DOHH2 (cell line): ENCODE results near the gene EIF2AK2.

ENCODE experiments used
- H3F3A ChIP-seq: fragments of 200-600 bp; sonication (generic), shearing (Covaris generic); 2 replicates; pipeline ENCODE4 v1.6.0; 2016; ENCODE audit warnings: antibody characterized with exemption, mild to moderate bottlenecking; ENCODE audit not compliant: control insufficient read depth, insufficient read depth
- H3K27ac ChIP-seq: fragments of 200-600 bp; sonication (generic); 2 replicates; pipeline ENCODE4 v1.5.1; 2014; ENCODE audit warnings: low read depth, mild to moderate bottlenecking, low read length, moderate library complexity
- H3K27me3 ChIP-seq: fragments of 200-600 bp; sonication (generic); 2 replicates; pipeline ENCODE4 v1.6.1; 2014; ENCODE audit warnings: mild to moderate bottlenecking, low read length, mixed read lengths; ENCODE audit not compliant: control insufficient read depth
- H3K36me3 ChIP-seq: fragments of 200-600 bp; sonication (generic); 2 replicates; pipeline ENCODE4 v1.6.1; 2014; ENCODE audit warnings: mild to moderate bottlenecking, low read length, moderate library complexity, mixed read lengths; ENCODE audit not compliant: control insufficient read depth
- H3K4me1 ChIP-seq: fragments of 200-600 bp; sonication (generic); 2 replicates; pipeline ENCODE4 v1.6.1; 2014; ENCODE audit warnings: mild to moderate bottlenecking, low read length, mixed read lengths; ENCODE audit not compliant: control insufficient read depth
- H3K4me2 ChIP-seq: fragments of 200-600 bp; sonication (generic); 2 replicates; pipeline ENCODE4 v1.6.0; 2014; ENCODE audit warnings: mild to moderate bottlenecking, low read length, moderate library complexity
- H3K4me3 ChIP-seq: fragments of 200-600 bp; sonication (generic); 2 replicates; pipeline ENCODE4 v1.5.1; 2014; ENCODE audit warnings: mild to moderate bottlenecking, low read length, mixed read lengths
- H3K79me2 ChIP-seq: fragments of 200-600 bp; sonication (generic); 2 replicates; pipeline ENCODE4 v1.6.1; 2014; ENCODE audit warnings: mild to moderate bottlenecking, low read length, mixed read lengths; ENCODE audit not compliant: control insufficient read depth
- H3K9me2 ChIP-seq: fragments of 200-600 bp; sonication (generic); replicated peaks from 2 replicates; pipeline ENCODE4 v1.6.1; 2014; ENCODE audit warnings: mild to moderate bottlenecking, low read length, mixed read lengths; ENCODE audit not compliant: control insufficient read depth
- H3K9me3 ChIP-seq: fragments of 200-600 bp; sonication (generic); 2 replicates; pipeline ENCODE4 v1.6.1; 2014; ENCODE audit warnings: antibody characterized with exemption, low read length, mixed read lengths; ENCODE audit not compliant: control insufficient read depth, insufficient read depth
- H4K20me1 ChIP-seq: fragments of 200-600 bp; sonication (generic); 2 replicates; pipeline ENCODE4 v1.6.0; 2014; ENCODE audit warnings: low read depth, mild to moderate bottlenecking, antibody characterized with exemption, low read length, moderate library complexity; ENCODE audit not compliant: control insufficient read depth, insufficient read depth
- CTCF ChIP-seq: fragments of 200-600 bp; sonication (generic); IDR thresholded peaks from one replicate; pipeline ENCODE4 v1.5.1; 2014; ENCODE audit warnings: antibody characterized with exemption, mild to moderate bottlenecking, low read depth, low read length; ENCODE audit not compliant: poor library complexity, severe bottlenecking
- EZH2phosphoT487 ChIP-seq: fragments of 200-600 bp; sonication (generic); IDR thresholded peaks from 2 replicates; pipeline ENCODE4 v1.6.1; 2017; ENCODE audit warnings: borderline replicate concordance, mild to moderate bottlenecking, antibody characterized with exemption, low read length, moderate library complexity, mixed read lengths

Gene EIF2AK2

DNA sequence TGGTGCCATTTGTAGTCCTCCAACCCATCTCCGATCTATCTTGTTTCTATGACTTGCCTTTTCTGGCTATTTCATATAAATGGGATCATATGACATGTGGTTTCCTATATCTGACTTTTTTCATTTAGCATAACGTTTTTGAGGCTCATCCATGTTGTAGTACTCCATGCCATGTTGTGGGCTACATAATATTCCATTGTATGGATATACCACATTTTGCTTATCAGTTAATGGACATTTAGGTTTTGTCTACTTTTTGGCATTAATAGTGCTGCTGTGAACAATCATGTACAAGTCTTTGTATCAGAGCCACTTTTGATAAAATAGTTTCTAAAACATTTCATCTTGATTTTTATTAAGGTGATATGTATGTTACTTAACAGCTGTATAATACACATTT is 46.9 kb upstream of the EIF2AK2 start:
- Histone ChIP-seq H4K20me1 (no peaks in the 10 kb centered on the region), H3K4me3 (no peak overlapping the region), H3K36me3 (peaks cover 96% of the 10 kb centered on the region), H3K27ac (no peak overlapping the region), H3K79me2 (peaks cover 89% of the 10 kb centered on the region), H3F3A (peaks cover 28% of the 10 kb centered on the region), H3K9me3 (no peaks in the 10 kb centered on the region; the same call in 1 of the 2 replicates), H3K27me3 (no peaks in the 10 kb centered on the region), H3K9me2 (no peaks in the 10 kb centered on the region), H3K4me1 (peaks cover 28% of the 10 kb centered on the region), H3K4me2 (no peak overlapping the region)
- no peak for TF ChIP-seq CTCF
- TF ChIP-seq EZH2phosphoT487 = no peak

DNA sequence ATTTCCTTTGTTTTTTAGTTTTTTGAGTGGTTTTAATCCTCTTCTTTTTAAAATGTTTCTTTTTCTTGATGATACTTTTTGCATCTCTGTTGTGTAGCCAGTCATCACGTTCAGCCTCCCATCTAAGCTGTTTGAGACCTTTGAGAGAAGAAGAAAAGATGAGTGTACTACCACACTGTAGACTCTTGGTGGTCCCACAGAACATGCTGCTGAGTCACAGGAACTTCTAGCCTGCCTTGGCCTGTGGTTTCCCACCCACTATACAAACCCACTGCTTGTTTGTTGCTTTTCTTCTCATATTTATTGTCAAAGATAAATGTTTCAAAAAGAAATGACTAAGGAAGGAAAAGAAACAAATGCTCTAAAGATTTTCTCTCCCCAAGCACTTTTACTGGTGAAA is 45.0 kb upstream of the EIF2AK2 start:
- TF ChIP-seq EZH2phosphoT487 (no peak), CTCF (no peak)
- Histone ChIP-seq H3K4me1 (peaks cover 42% of the 10 kb centered on the region), H3K4me2 (no peak overlapping the region), H3F3A (peaks cover 33% of the 10 kb centered on the region), H3K9me3 (no peaks in the 10 kb centered on the region; the same call in 1 of the 2 replicates), H3K4me3 (no peak overlapping the region), H3K27ac (no peak overlapping the region), H3K27me3 (no peaks in the 10 kb centered on the region), H3K9me2 (no peaks in the 10 kb centered on the region), H3K79me2 (peaks cover 89% of the 10 kb centered on the region), H3K36me3 (peaks cover 83% of the 10 kb centered on the region), H4K20me1 (no peaks in the 10 kb centered on the region)

- peaks cover 81% of the 10 kb centered on the region for H3K36me3 ChIP-seq
- H3K4me1 ChIP-seq = peaks cover 42% of the 10 kb centered on the region
- no peak overlapping the region for H3K4me3 ChIP-seq
- no peak overlapping the region for H3K4me2 ChIP-seq
- peaks cover 33% of the 10 kb centered on the region for H3F3A ChIP-seq
- H3K9me2 ChIP-seq = no peaks in the 10 kb centered on the region
- H4K20me1 ChIP-seq = no peaks in the 10 kb centered on the region
- no peak for TF ChIP-seq EZH2phosphoT487
- no peak for TF ChIP-seq CTCF
- no peaks in the 10 kb centered on the region for H3K27me3 ChIP-seq
- H3K9me3 ChIP-seq = no peaks in the 10 kb centered on the region; the same call in 1 of the 2 replicates
- no peak overlapping the region for H3K27ac ChIP-seq
- peaks cover 88% of the 10 kb centered on the region for H3K79me2 ChIP-seq
Measured at GRCh38 chr2:37201208-37201607, 44.4 kb upstream of the EIF2AK2 start.
